OCI-LY7 (cell line): ENCODE measurements around the gene PTBP3. TPM values are rescaled to one million over a fixed set of nuclear protein-coding genes. Genes with fewer than 3 reads are reported as not detected.
"Not testable (repeated sequence)": the region's sequence is repeated elsewhere in the genome, so short reads cannot be mapped to it uniquely, and the experiment has no call there.

Experiments used
- BruUV-seq: library from RNA; stranded (reverse); fragments of 400-500 nt; replicated peaks from 2 replicates; lab custom pipeline; 2021; lab: Mats Ljungman, UMichigan
- CTCF ChIA-PET: fragments of 300-600 bp; sonication (Branson Sonifier 250); formaldehyde crosslinking; loops from one replicate; lab custom pipeline; 2022; ENCODE audit warnings: antibody characterized with exemption; ENCODE audit not compliant: unreplicated experiment; lab: Charles Lee
- POLR2A ChIA-PET: fragments of 300-600 bp; sonication (Branson Sonifier 250); formaldehyde crosslinking; loops from one replicate; lab custom pipeline; 2022; ENCODE audit warnings: antibody characterized with exemption; lab: Charles Lee
- DNase-seq: peaks from one replicate; pipeline ENCODE4 v3.0.0-alpha.2; 2015; ENCODE audit warnings: low spot score
- H2AFZ ChIP-seq: fragments of 200-600 bp; sonication (generic), shearing (Covaris generic); 2 replicates; pipeline ENCODE4 v1.6.1; 2014; ENCODE audit warnings: mild to moderate bottlenecking, antibody characterized with exemption, low read length, moderate library complexity
- H3K27ac ChIP-seq: fragments of 200-600 bp; sonication (generic); 2 replicates; pipeline ENCODE4 v1.5.1; 2014; ENCODE audit warnings: mixed run types, low read depth, mild to moderate bottlenecking, moderate library complexity, low read length, inconsistent platforms; ENCODE audit not compliant: poor library complexity, severe bottlenecking
- H3K36me3 ChIP-seq: fragments of 200-600 bp; sonication (generic); 2 replicates; pipeline ENCODE4 v1.6.1; 2014; ENCODE audit warnings: mild to moderate bottlenecking, antibody characterized with exemption, low read length, moderate library complexity, mixed read lengths; ENCODE audit not compliant: insufficient read depth
- H3K4me1 ChIP-seq: fragments of 200-600 bp; sonication (generic); 2 replicates; pipeline ENCODE4 v1.5.1; 2014; ENCODE audit warnings: mild to moderate bottlenecking, low read length; ENCODE audit not compliant: insufficient read depth, poor library complexity, severe bottlenecking
- H3K4me2 ChIP-seq: fragments of 200-600 bp; sonication (generic); 2 replicates; pipeline ENCODE4 v1.6.1; 2014; ENCODE audit warnings: mild to moderate bottlenecking, low read length
- H3K4me3 ChIP-seq: fragments of 200-600 bp; sonication (generic); 2 replicates; pipeline ENCODE4 v1.5.1; 2014; ENCODE audit warnings: mild to moderate bottlenecking, low read depth, low read length; ENCODE audit not compliant: poor library complexity, severe bottlenecking
- H3K79me2 ChIP-seq: fragments of 200-600 bp; sonication (generic); 2 replicates; pipeline ENCODE4 v1.6.1; 2016; ENCODE audit warnings: low read depth, mild to moderate bottlenecking, low read length, moderate library complexity, mixed read lengths; ENCODE audit not compliant: insufficient read depth
- H3K9me2 ChIP-seq: fragments of 200-600 bp; sonication (generic); 2 replicates; pipeline ENCODE4 v1.6.1; 2016; ENCODE audit warnings: mild to moderate bottlenecking, low read length, mixed read lengths; ENCODE audit not compliant: insufficient read depth
- H3K9me3 ChIP-seq: fragments of 200-600 bp; sonication (generic); 2 replicates; pipeline ENCODE4 v1.6.1; 2014; ENCODE audit warnings: mild to moderate bottlenecking, mixed run types, low read length, mixed read lengths
- H4K20me1 ChIP-seq: fragments of 200-600 bp; sonication (generic); 2 replicates; pipeline ENCODE4 v1.6.1; 2014; ENCODE audit warnings: mild to moderate bottlenecking, antibody characterized with exemption, low read length, moderate library complexity, mixed read lengths; ENCODE audit not compliant: insufficient read depth
- CTCF ChIP-seq: fragments of 200-600 bp; sonication (generic); conservative IDR thresholded peaks from 2 replicates; pipeline ENCODE4 v1.5.1; 2014; ENCODE audit warnings: mild to moderate bottlenecking, antibody characterized with exemption, low read length, moderate library complexity, mixed read lengths
- EZH2phosphoT487 ChIP-seq: fragments of 200-600 bp; sonication (generic); IDR thresholded peaks from 2 replicates; pipeline ENCODE4 v1.6.1; 2018; ENCODE audit warnings: low read depth, borderline replicate concordance, mild to moderate bottlenecking, mixed run types, antibody characterized with exemption, low read length, moderate library complexity, mixed read lengths
- intact Hi-C: fragments of 100-400 bp; cut with micrococcal nuclease; formaldehyde crosslinking; loops from one replicate; pipeline ENCODE4 v1.10.0; 2022; ENCODE audit not compliant: unreplicated experiment
- total RNA-seq, 2 experiments: library from RNA; depleted of rRNA in 1 of 2; stranded (reverse); fragments of >200 nt in 1 of 2; shearing (Covaris generic) in 1 of 2; gene quantifications; 2 replicates each; pipeline ENCODE4 v1.2.3, GENCODE V29; 2014 to 2022

The PTBP3 gene
- total RNA-seq, 2 experiments from 2014 or later, result 38.1 to 98.2 TPM

GRCh38 chr9:112373666-112374065 lies 40.2 kb upstream of the PTBP3 start:
- H3K36me3 ChIP-seq, H3K9me3 ChIP-seq, H3K9me2 ChIP-seq, H2AFZ ChIP-seq, DNase-seq, H3K79me2 ChIP-seq, CTCF ChIA-PET, POLR2A ChIA-PET, intact Hi-C loops, BruUV-seq, H3K4me3 ChIP-seq, H3K4me2 ChIP-seq, H4K20me1 ChIP-seq, H3K27ac ChIP-seq: not testable (repeated sequence)
- H3K4me1 ChIP-seq, result peaks cover 15% of the 10 kb centered on the region

DNA sequence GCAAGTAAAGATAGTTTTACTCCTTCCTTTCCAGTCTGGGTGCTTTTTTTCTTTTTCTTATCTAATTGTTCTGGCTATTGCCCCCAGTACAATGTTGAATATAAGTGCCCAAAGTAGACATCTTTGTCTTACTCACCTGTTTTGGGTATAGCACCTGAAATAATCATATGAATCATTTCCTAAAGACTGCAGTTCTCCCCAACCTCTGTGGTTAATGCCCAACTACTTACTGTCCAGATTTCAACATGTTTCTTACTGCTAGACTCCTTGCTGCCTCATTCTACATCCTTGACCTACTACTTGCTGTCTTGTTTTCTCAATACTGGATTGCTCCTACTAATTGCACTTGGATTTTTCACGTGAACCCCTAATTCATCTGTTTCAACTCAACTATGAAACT lies 37.6 kb upstream of the PTBP3 start:
- Histone ChIP-seq H4K20me1 (no peaks in the 10 kb centered on the region), H3K4me2 (no peak overlapping the region), H2AFZ (no peak overlapping the region), H3K9me3 (0 out of 2 replicates have a peak, but pooled peaks cover 6% of the 10 kb centered on the region), H3K9me2 (no peaks in the 10 kb centered on the region), H3K79me2 (no peaks in the 10 kb centered on the region), H3K4me1 (no peaks in the 10 kb centered on the region), H3K4me3 (no peak overlapping the region), H3K36me3 (no peaks in the 10 kb centered on the region), H3K27ac (no peak overlapping the region)
- TF ChIP-seq EZH2phosphoT487 (no peak), CTCF (no peak)
- DNase-seq, result no peak
- ChIA-PET CTCF (no interaction called here), POLR2A (interaction anchor here (0.6 to 2.5 kb wide), 2 partner anchors 208 to 289 kb away, joined by 5 to 8 read pairs; no protein-coding TSS in a partner anchor)
- intact Hi-C loops, result no loop called here
- BruUV-seq, result no TSS peak

- intact Hi-C loops, result loop anchor here (10.0 kb wide), 1 partner anchor 185 kb away; no protein-coding TSS in a partner anchor
- H4K20me1 ChIP-seq, result no peaks in the 10 kb centered on the region
- no peak for DNase-seq
- no peaks in the 10 kb centered on the region for H3K9me2 ChIP-seq
- H3K36me3 ChIP-seq, result no peaks in the 10 kb centered on the region
- no peak for TF ChIP-seq CTCF
- TF ChIP-seq EZH2phosphoT487, result no peak
- BruUV-seq, result no TSS peak
- 0 out of 2 replicates have a peak, but pooled peaks cover 6% of the 10 kb centered on the region for H3K9me3 ChIP-seq
- POLR2A ChIA-PET, result interaction anchor here (0.6 to 2.5 kb wide), 5 partner anchors 8 to 288 kb away, joined by 3 to 8 read pairs (median 3); partner anchors contain the start of gene HSDL2
- no peak overlapping the region for H3K27ac ChIP-seq
- H3K4me2 ChIP-seq, result no peak overlapping the region
- CTCF ChIA-PET, result no interaction called here
- H3K4me1 ChIP-seq, result no peaks in the 10 kb centered on the region
- H3K79me2 ChIP-seq, result no peaks in the 10 kb centered on the region
- H2AFZ ChIP-seq, result no peak overlapping the region
- no peak overlapping the region for H3K4me3 ChIP-seq
Measured at GRCh38 chr9:112369817-112370216, 36.4 kb upstream of the PTBP3 start.
